GM12864 (cell line): ENCODE results near the gene TCTN1.
"Not testable (repeated sequence)": the region's sequence is repeated elsewhere in the genome, so short reads cannot be mapped to it uniquely, and the experiment has no call there.

Source experiments
- DNase-seq: peaks from one replicate; pipeline ENCODE4 v3.0.0-alpha.2; 2011; ENCODE audit warnings: low read depth
- H3K4me3 ChIP-seq: 2 replicates; pipeline ENCODE4 v1.5.1; 2011; ENCODE audit warnings: mild to moderate bottlenecking, low read depth, low read length, control low read depth
- CTCF ChIP-seq: IDR thresholded peaks from 2 replicates; pipeline ENCODE4 v1.5.1; 2011; ENCODE audit warnings: low read depth, mild to moderate bottlenecking, moderate library complexity, low read length, control low read depth, inconsistent platforms; ENCODE audit errors: missing control alignments

TCTN1 gene

DNA sequence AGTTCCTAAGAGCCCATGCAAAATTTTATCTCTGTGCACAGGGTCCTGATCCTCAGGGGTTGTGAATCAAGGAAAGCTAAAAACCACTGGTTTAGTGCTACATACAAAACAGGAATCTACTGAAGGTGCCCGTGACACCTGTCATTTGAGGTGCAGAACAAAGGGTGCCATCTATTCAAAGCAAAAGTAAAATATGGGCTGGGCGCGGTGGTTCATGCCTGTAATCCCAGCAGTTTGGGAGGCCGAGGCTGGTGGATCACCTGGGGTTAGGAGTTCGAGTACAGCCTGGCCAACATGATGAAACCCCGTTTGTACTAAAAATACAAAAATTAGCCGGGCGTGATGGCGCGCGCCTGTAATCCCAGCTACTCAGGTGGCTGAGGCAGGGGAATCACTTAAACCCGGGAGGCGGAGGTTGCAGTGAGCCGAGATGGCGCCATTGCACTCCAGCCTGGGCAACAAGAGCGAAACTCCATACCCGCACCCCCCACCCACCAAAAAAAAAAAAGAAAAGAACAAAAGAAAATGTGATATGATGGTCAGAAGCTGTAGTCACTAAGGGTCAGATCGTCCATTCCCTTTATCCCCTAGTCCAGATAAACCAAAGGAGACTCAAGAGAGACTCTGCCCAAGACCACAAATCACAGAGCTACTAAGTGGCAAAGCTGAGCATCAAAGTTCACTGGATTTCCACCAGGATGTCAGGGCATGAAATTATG is 34.2 kb upstream of the TCTN1 start:
- no peak for TF ChIP-seq CTCF
- peak overlapping the region; percentile 67 for H3K4me3 ChIP-seq
- DNase-seq: no peak

- DNase-seq: no peak
- H3K4me3 ChIP-seq: peak overlapping the region; percentile 67
- no peak for TF ChIP-seq CTCF
Observed at GRCh38 chr12:110581931-110582275, 32.0 kb upstream of the TCTN1 start.

DNA sequence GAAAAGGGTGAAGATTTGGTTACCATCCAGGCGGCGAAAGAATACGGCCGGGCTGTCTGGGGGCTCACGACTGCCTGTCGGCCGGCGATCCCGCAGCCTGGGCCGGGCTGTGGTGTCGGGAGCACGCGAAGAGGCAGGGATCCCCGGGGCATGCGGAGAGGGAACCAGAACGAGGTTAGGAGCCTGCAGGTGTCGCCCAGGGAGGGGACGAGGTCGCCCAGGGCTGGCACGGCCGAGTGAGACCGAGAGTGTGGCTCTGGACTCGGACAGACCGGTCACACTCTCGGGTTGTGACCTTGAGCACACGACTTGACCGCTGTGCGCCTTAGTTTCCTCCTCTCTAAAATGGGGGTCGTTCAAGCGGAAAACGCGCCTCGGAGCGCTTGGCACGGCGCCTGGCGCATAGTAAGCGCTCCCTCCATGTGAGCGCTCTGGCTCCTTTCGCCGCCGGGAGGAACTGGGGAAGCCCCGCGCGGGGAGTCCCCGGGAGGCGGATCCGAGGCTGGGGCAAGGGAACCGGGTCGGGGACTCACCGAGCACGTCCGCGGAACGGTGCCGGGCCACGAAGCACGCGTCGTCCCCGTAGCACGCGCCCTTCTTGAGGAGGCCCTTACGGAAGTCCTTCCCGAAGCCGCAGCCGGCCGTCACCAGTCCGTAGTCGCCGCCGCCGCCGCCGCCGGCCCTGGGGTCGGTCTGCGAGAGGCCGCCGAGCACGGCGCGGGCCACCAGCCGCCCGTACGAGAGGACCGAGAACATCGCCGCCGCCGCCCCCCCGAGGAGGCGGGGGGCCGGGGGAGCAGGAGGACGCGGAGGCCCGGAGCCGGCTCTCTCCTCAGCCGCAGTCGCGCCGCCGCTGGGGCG is 31.4 kb upstream of the TCTN1 start:
- H3K4me3 ChIP-seq: peak overlapping the region; percentile 67
- no peak for DNase-seq
- no peak for TF ChIP-seq CTCF

- peak within 1 kb of the TSS; percentile 67 for H3K4me3 ChIP-seq
- DNase-seq: peak; percentile 94
- no peak for TF ChIP-seq CTCF
Observed at GRCh38 chr12:110583137-110584059, 30.5 kb upstream of the TCTN1 start, which contains the start of gene PPTC7. Gene PPTC7, minus strand, starts transcription at chr12:110583318. Its CDS starts 287 bp downstream, at chr12:110583031.

DNA sequence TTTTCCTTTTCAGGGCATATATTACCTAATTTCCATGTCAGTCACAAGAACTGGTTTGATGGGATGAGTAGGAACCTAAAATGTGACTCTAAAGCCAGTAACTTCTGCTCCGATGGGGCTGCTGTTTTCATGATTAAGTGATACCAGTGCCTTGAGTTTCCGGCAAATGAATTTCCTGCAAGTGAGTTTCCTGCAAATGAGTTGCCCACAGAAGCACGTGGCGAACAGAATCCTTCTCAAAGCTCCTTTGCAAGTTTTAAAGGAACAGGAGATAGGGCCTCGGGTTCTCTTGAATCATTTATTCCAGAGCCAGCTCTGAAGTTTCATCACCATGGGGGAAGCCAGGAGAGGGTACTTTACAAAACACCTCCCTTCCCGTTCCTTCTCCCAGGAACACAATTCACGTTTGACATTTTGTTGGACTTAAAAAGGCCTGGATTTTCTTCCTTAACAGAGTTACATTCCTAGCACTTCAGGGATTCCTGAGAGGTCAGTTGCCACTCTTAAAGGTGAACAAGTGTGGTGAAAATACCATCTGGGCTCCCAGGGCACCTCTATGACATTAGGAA is 28.6 kb upstream of the TCTN1 start:
- no peak for TF ChIP-seq CTCF
- no peak for DNase-seq
- H3K4me3 ChIP-seq: no peak overlapping the region

DNA sequence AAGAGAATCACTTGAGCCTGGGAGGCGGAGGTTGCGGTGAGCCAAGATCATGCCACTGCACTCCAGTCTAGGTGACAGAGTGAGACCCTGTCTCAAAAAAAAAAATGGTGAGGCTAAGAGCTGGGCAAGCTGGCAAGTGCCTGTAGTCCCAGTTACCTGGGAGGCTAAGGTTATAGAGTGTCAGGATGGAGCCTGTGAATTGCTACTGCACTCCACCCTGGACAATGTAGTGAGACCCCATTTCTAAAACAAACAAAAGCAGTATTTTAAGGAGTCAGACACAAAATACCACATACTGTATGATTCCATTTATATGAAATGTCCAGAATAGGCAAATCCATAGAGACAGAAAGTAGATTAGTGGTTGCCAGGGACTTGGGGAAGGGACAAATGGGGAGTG is 26.8 kb upstream of the TCTN1 start:
- H3K4me3 ChIP-seq, DNase-seq: not testable (repeated sequence)

- no peak for TF ChIP-seq CTCF
- DNase-seq: no peak
- no peak overlapping the region for H3K4me3 ChIP-seq
Observed at GRCh38 chr12:110590059-110590458, 23.9 kb upstream of the TCTN1 start.
